Astrocyte of the cerebellum (primary cell): ENCODE data around the gene C12orf75.

Experiments
- DNase-seq: peaks from one replicate; pipeline ENCODE4 v3.0.0-alpha.2; 2011; ENCODE audit warnings: low read depth
- H3K4me3 ChIP-seq: 2 replicates; pipeline ENCODE4 v1.5.1; 2011; ENCODE audit warnings: mild to moderate bottlenecking, low read depth, low read length, moderate library complexity
- CTCF ChIP-seq: IDR thresholded peaks from 2 replicates; pipeline ENCODE4 v1.5.1; 2012; ENCODE audit warnings: low read length, low read depth, moderate library complexity, mild to moderate bottlenecking; ENCODE audit errors: missing control alignments
- in situ Hi-C: cut with HindIII; loops from 2 replicates; pipeline ENCODE4 v1.10.0; 2017; ENCODE audit warnings: low sequenced_read_pairs

Gene C12orf75

GRCh38 chr12:105357162-105357691 is 26.7 kb downstream of the C12orf75 start:
- no peak for TF ChIP-seq CTCF
- no peak overlapping the region for H3K4me3 ChIP-seq
- in situ Hi-C loops: no loop called here
- DNase-seq: no peak

- TF ChIP-seq CTCF: no peak
- in situ Hi-C loops: no loop called here
- no peak for DNase-seq
- H3K4me3 ChIP-seq: no peak overlapping the region
Observed at GRCh38 chr12:105358789-105359188, 28.3 kb downstream of the C12orf75 start.

GRCh38 chr12:105359856-105360255 is 29.4 kb downstream of the C12orf75 start:
- no peak for DNase-seq
- H3K4me3 ChIP-seq: no peak overlapping the region
- in situ Hi-C loops: no loop called here
- no peak for TF ChIP-seq CTCF

GRCh38 chr12:105363890-105364289 is 33.4 kb downstream of the C12orf75 start:
- no peak overlapping the region for H3K4me3 ChIP-seq
- no peak for TF ChIP-seq CTCF
- no peak for DNase-seq
- in situ Hi-C loops: no loop called here

- no peak for TF ChIP-seq CTCF
- H3K4me3 ChIP-seq: no peak overlapping the region
- DNase-seq: no peak
- in situ Hi-C loops: no loop called here
Observed at GRCh38 chr12:105365231-105365630, 34.7 kb downstream of the C12orf75 start.

- in situ Hi-C loops: no loop called here
- no peak for DNase-seq
- TF ChIP-seq CTCF: no peak
- H3K4me3 ChIP-seq: no peak overlapping the region
Observed at GRCh38 chr12:105368047-105368646, 37.7 kb downstream of the C12orf75 start.
